Gastrocnemius medialis (tissue), 4 donors: ENCODE data around the gene PLEKHM1. TPM values are rescaled to one million over a fixed set of nuclear protein-coding genes. Genes with fewer than 3 reads are reported as not detected.

Experiments used
- ATAC-seq, 2 donors: fragments of 150-250 bp; one replicate each; pipeline ENCODE4 v1.9.1; 2016
- DNase-seq, 2 donors: peaks; one replicate each; pipeline ENCODE4 v3.0.0-alpha.2; 2019
- H3K27ac ChIP-seq, 4 donors: fragments of 200-600 bp; sonication (generic); 1 replicate in 1 of 4; 2 replicates in 3 of 4; pipeline ENCODE4 v1.5.1; 2016 to 2018; ENCODE audit warnings: mild to moderate bottlenecking in 2 of 4, moderate library complexity in 1 of 4
- H3K27me3 ChIP-seq, 3 donors: fragments of 200-600 bp; sonication (generic) in 2 of 3; 1 replicate in 1 of 3; 2 replicates in 2 of 3; pipeline versions ENCODE4 v1.5.1 to v1.6.0; 2016 to 2019; ENCODE audit warnings: mild to moderate bottlenecking in 1 of 3, moderate library complexity in 1 of 3
- H3K36me3 ChIP-seq, 2 donors: fragments of 200-600 bp; sonication (generic) in 1 of 2; one replicate each; pipeline ENCODE4 v1.5.1; 2017 to 2018
- H3K4me1 ChIP-seq, 2 donors: fragments of 200-600 bp; sonication (generic) in 1 of 2; one replicate each; pipeline ENCODE4 v1.5.1; 2016 to 2017; ENCODE audit warnings: mild to moderate bottlenecking in 2 of 2
- H3K4me3 ChIP-seq, 4 donors: fragments of 200-600 bp; sonication (generic) in 3 of 4; 1 replicate in 1 of 4; 2 replicates in 3 of 4; pipeline ENCODE4 v1.5.1; 2016 to 2019; ENCODE audit warnings: mild to moderate bottlenecking in 2 of 4
- H3K9me3 ChIP-seq, 3 donors: fragments of 200-600 bp; sonication (generic) in 2 of 3; 1 replicate in 1 of 3; 2 replicates in 2 of 3; pipeline ENCODE4 v1.5.1; 2016 to 2019
- CTCF ChIP-seq, 5 experiments: fragments of 450-650 bp in 3 of 5; fragments of 200-600 bp in 2 of 5; sonication (generic) in 2 of 5; IDR thresholded peaks in 4 of 5; conservative IDR thresholded peaks in 1 of 5; 1 replicate in 4 of 5; 2 replicates in 1 of 5; pipeline ENCODE4 v1.5.1; 2016 to 2019; ENCODE audit warnings: antibody characterized with exemption in 5 of 5, mild to moderate bottlenecking in 3 of 5, moderate library complexity in 3 of 5
- POLR2A ChIP-seq, 2 donors: fragments of 450-650 bp; IDR thresholded peaks; one replicate each; pipeline ENCODE4 v1.6.1; 2017; ENCODE audit warnings: antibody characterized with exemption in 2 of 2, mild to moderate bottlenecking in 2 of 2, moderate library complexity in 2 of 2
- in situ Hi-C, 4 donors: fragments of 200-750 bp; cut with MboI; loops; one replicate each; pipeline versions ENCODE4 v1.15.0 to v1.8.0; 2017; ENCODE audit warnings: low sequenced_read_pairs in 4 of 4
- intact Hi-C: fragments of 100-400 bp; cut with DNase I; formaldehyde crosslinking; loops from one replicate; pipeline ENCODE4 v1.15.1; 2023; ENCODE audit warnings: low total_unique reads
- total RNA-seq, 4 donors: library from RNA; depleted of rRNA; stranded (reverse); fragments of >200 nt; gene quantifications; one replicate each; pipeline versions ENCODE4 v1.1.0 to v1.2.3, GENCODE V29; 2016

Gene PLEKHM1
- total RNA-seq, 4 donors from 2014 or later, result 27.5 to 86.8 (median 31.3) TPM

DNA sequence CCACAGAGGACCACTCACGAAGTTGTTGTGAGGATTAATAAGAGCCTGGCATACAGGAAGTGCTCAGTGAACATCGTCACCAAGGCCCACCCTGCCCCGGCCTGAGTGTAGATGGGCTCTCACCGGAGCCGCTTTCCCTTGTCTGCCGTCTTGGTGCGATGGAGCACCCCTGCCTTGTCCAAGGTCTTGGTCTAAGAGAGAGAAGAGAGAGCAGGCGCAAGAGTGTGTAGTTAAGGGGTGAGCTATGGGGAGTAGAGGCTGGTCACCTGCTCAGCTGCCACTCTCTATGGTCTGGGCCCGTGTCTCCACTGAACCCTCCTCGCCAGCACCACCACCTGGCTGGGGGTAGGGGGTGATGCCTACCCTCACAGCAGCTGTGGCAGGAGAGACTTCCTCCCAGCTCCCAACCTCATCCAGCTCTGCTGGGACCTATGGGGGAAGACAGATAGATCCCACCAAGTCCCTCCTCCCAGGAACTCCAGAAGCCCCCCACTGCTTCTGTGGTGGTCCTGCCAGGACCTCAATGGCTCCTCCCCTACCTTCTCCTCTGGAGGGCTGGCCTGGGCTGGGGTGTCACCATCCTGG, 86.5 kb downstream of the PLEKHM1 start:
- no peaks in the 10 kb centered on the region for H3K9me3 ChIP-seq
- H3K36me3 ChIP-seq, result peaks cover 0 to 3% of the 10 kb centered on the region in 2 donors
- DNase-seq, result no peak
- H3K27me3 ChIP-seq, result peaks cover 0 to 9% (median 3%) of the 10 kb centered on the region in 3 donors
- intact Hi-C loops (no loop called here), in situ Hi-C loops (loop anchor here in 1 of 4 donors (25.0 kb wide), 1 partner anchor 183 kb away; no protein-coding TSS in a partner anchor)
- no peaks in the 10 kb centered on the region for H3K4me1 ChIP-seq
- no peak for TF ChIP-seq POLR2A (IDR thresholded peaks at IDR 0.05)
- TF ChIP-seq CTCF (IDR thresholded peaks at IDR 0.05 in 4 of 5, conservative IDR thresholded peaks at IDR 0.05 in 1 of 5), result no peak
- H3K4me3 ChIP-seq, result no peak overlapping the region
- no peak overlapping the region for H3K27ac ChIP-seq
- no peak for ATAC-seq

DNA sequence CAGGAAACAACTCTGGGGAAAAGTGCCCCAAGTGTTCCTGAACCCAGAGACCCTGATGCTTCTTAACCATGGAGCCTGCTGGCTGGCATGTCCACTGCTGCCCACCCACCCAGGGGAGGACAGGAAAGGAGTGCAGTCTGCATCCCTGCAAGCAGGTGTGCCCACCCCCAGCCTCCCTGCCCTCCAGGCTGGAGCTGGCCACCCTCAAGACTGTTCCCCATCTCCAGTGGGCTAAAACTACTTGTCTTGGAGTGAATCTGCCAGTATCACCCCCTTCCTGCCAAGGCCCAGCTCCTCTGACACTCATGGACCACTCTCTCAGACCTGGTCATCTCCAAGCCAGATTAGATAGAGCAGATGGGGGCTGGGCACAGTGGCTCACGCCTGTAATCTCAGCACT, 87.6 kb downstream of the PLEKHM1 start:
- in situ Hi-C loops, result loop anchor here in 1 of 4 donors (25.0 kb wide), 1 partner anchor 184 kb away; no protein-coding TSS in a partner anchor
- DNase-seq, result no peak

GRCh38 chr17:45398800-45399199, 91.7 kb downstream of the PLEKHM1 start:
- H3K27me3 ChIP-seq, result no peaks in the 10 kb centered on the region
- H3K4me1 ChIP-seq, result peaks cover 0 to 3% of the 10 kb centered on the region in 2 donors
- intact Hi-C loops (no loop called here), in situ Hi-C loops (no loop called here)
- no peak overlapping the region for H3K4me3 ChIP-seq
- ATAC-seq (no peak), DNase-seq (no peak)
- H3K27ac ChIP-seq, result no peak overlapping the region
- H3K36me3 ChIP-seq, result peaks cover 0 to 3% of the 10 kb centered on the region in 2 donors
- H3K9me3 ChIP-seq, result no peaks in the 10 kb centered on the region
- TF ChIP-seq POLR2A (IDR thresholded peaks at IDR 0.05), result no peak
- no peak for TF ChIP-seq CTCF (IDR thresholded peaks at IDR 0.05 in 4 of 5, conservative IDR thresholded peaks at IDR 0.05 in 1 of 5)

More for the DNA sequence above, 87.6 kb downstream of the PLEKHM1 start:
- Histone ChIP-seq H3K27me3 (peaks cover 0 to 9% (median 3%) of the 10 kb centered on the region in 3 donors), H3K4me1 (no peaks in the 10 kb centered on the region), H3K9me3 (no peaks in the 10 kb centered on the region), H3K27ac (no peak overlapping the region), H3K4me3 (no peak overlapping the region), H3K36me3 (peaks cover 0 to 3% of the 10 kb centered on the region in 2 donors)
- intact Hi-C loops, result no loop called here
- TF ChIP-seq CTCF (IDR thresholded peaks at IDR 0.05 in 4 of 5, conservative IDR thresholded peaks at IDR 0.05 in 1 of 5) (no peak), POLR2A (IDR thresholded peaks at IDR 0.05) (no peak)
- ATAC-seq, result no peak

DNA sequence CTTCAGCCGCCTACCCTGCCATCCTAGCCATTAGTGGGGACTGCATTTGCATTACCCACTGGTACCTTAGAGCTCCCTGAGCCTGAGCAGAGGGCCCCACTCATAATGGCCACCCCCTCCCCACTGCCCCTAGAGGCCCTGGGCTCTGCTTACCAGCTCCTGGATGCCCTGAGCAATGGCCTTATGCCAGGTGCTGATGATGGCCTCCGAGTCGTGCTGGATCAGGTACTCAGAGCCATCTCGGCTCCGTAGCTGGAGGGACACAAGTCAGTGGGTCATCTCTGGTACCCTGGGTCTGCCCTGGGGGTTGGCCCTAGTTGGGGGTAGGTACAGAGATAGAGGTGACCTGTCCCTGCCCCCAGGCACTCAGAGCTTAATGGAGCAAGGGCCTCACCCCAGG, 92.7 kb downstream of the PLEKHM1 start:
- H3K4me3 ChIP-seq, result no peak overlapping the region
- TF ChIP-seq CTCF (IDR thresholded peaks at IDR 0.05 in 4 of 5, conservative IDR thresholded peaks at IDR 0.05 in 1 of 5) (no peak), POLR2A (IDR thresholded peaks at IDR 0.05) (no peak)
- intact Hi-C loops, result no loop called here
- H3K36me3 ChIP-seq, result no peaks in the 10 kb centered on the region
- DNase-seq (no peak), ATAC-seq (no peak)
- no peaks in the 10 kb centered on the region for H3K27me3 ChIP-seq
- in situ Hi-C loops, result no loop called here
- H3K9me3 ChIP-seq, result no peaks in the 10 kb centered on the region
- H3K27ac ChIP-seq, result no peak overlapping the region
- H3K4me1 ChIP-seq, result peaks cover 0 to 3% of the 10 kb centered on the region in 2 donors
